DND-41 (cell line): Measurements from ENCODE around the gene OTOP1.
"Not testable (repeated sequence)": the region's sequence is repeated elsewhere in the genome, so short reads cannot be mapped to it uniquely, and the experiment has no call there.

Experiments
- ATAC-seq: fragments of 200-7000 bp; cut with Tn5 transposase; 3 replicates; pipeline ENCODE4 v1.9.1; 2021; ENCODE audit warnings: low read depth; ENCODE audit not compliant: insufficient read depth
- DNase-seq: peaks from one replicate; pipeline ENCODE4 v3.0.0-alpha.2; 2020
- H2AFZ ChIP-seq: 2 replicates; pipeline ENCODE4 v1.6.0; 2012; ENCODE audit warnings: low read depth, low read length
- H3K27ac ChIP-seq: 2 replicates; pipeline ENCODE4 v1.5.1; 2012; ENCODE audit warnings: low read length, inconsistent platforms
- H3K27me3 ChIP-seq: fragments of 200-600 bp; sonication (generic); 2 replicates; pipeline ENCODE4 v1.6.0; 2012; ENCODE audit warnings: low read length, mild to moderate bottlenecking, inconsistent platforms; ENCODE audit not compliant: insufficient read depth, poor library complexity
- H3K36me3 ChIP-seq: 2 replicates; pipeline ENCODE4 v1.5.1; 2012; ENCODE audit warnings: low read length, inconsistent platforms; ENCODE audit not compliant: insufficient read depth
- H3K4me1 ChIP-seq: 2 replicates; pipeline ENCODE4 v1.5.1; 2012; ENCODE audit warnings: mild to moderate bottlenecking, low read length; ENCODE audit not compliant: insufficient read depth
- H3K4me2 ChIP-seq: 2 replicates; pipeline ENCODE4 v1.6.0; 2012; ENCODE audit warnings: mild to moderate bottlenecking, moderate library complexity, low read length, inconsistent platforms; ENCODE audit not compliant: insufficient read depth
- H3K4me3 ChIP-seq, 2 experiments: fragments of 200-600 bp in 1 of 2; shearing (Covaris generic) in 1 of 2; 2 replicates each; pipeline ENCODE4 v1.5.1; 2012 to 2016; ENCODE audit warnings: inconsistent platforms in 2 of 2, low read length in 2 of 2, mild to moderate bottlenecking in 2 of 2, low read depth in 1 of 2, moderate library complexity in 1 of 2
- H3K79me2 ChIP-seq: 2 replicates; pipeline ENCODE4 v1.6.0; 2012; ENCODE audit warnings: low read length, inconsistent platforms; ENCODE audit not compliant: insufficient read depth
- H3K9ac ChIP-seq: 2 replicates; pipeline ENCODE4 v1.6.0; 2012; ENCODE audit warnings: low read depth, mild to moderate bottlenecking, inconsistent platforms, low read length, moderate library complexity
- H3K9me3 ChIP-seq: 2 replicates; pipeline ENCODE4 v1.5.1; 2012; ENCODE audit warnings: low read length, moderate library complexity, mild to moderate bottlenecking, inconsistent platforms; ENCODE audit not compliant: insufficient read depth, severe bottlenecking
- H4K20me1 ChIP-seq: 2 replicates; pipeline ENCODE4 v1.6.0; 2012; ENCODE audit warnings: low read length; ENCODE audit not compliant: insufficient read depth
- CTCF ChIP-seq: IDR thresholded peaks from 2 replicates; pipeline ENCODE4 v1.5.1; 2012; ENCODE audit warnings: borderline replicate concordance, low read length, moderate library complexity, mild to moderate bottlenecking; ENCODE audit not compliant: poor library complexity, severe bottlenecking; ENCODE audit errors: extremely low read depth
- EZH2 ChIP-seq: IDR thresholded peaks from 3 replicates; pipeline ENCODE4 v1.6.1; 2012; ENCODE audit warnings: borderline replicate concordance, low read depth, mild to moderate bottlenecking, moderate library complexity, low read length, inconsistent platforms; ENCODE audit not compliant: severe bottlenecking

OTOP1 gene

GRCh38 chr4:4267981-4268380, 41.3 kb upstream of the OTOP1 start:
- H3K27me3 ChIP-seq = no peaks in the 10 kb centered on the region
- no peak overlapping the region for H3K4me2 ChIP-seq
- ATAC-seq = no peak
- no peaks in the 10 kb centered on the region; the same call in 1 of the 2 replicates for H4K20me1 ChIP-seq
- no peak overlapping the region for H2AFZ ChIP-seq
- H3K4me1 ChIP-seq = no peaks in the 10 kb centered on the region
- no peak for DNase-seq
- H3K27ac ChIP-seq = no peak overlapping the region
- H3K79me2 ChIP-seq = no peaks in the 10 kb centered on the region
- no peak for TF ChIP-seq EZH2
- TF ChIP-seq CTCF = no peak
- H3K36me3 ChIP-seq = peaks cover 42% of the 10 kb centered on the region
- no peak overlapping the region for H3K9ac ChIP-seq
- H3K4me3 ChIP-seq = no peak overlapping the region
- H3K9me3 ChIP-seq = no peaks in the 10 kb centered on the region

GRCh38 chr4:4260185-4260751, 33.5 kb upstream of the OTOP1 start:
- Histone ChIP-seq H3K9ac (no peak overlapping the region), H3K27me3 (no peaks in the 10 kb centered on the region), H3K4me2 (no peak overlapping the region), H3K4me3 (no peak overlapping the region), H3K79me2 (no peaks in the 10 kb centered on the region), H3K36me3 (no peaks in the 10 kb centered on the region), H4K20me1 (no peaks in the 10 kb centered on the region), H3K4me1 (no peaks in the 10 kb centered on the region), H3K9me3 (no peaks in the 10 kb centered on the region), H3K27ac (no peak overlapping the region), H2AFZ (no peak overlapping the region)
- TF ChIP-seq EZH2 (no peak), CTCF (peak; percentile 71)
- DNase-seq = no peak
- ATAC-seq = peak; percentile 91

- Histone ChIP-seq H3K4me3 (no peak overlapping the region), H3K27ac (no peak overlapping the region), H3K4me2 (no peak overlapping the region), H3K36me3 (no peaks in the 10 kb centered on the region), H3K9ac (no peak overlapping the region), H4K20me1 (no peaks in the 10 kb centered on the region), H3K4me1 (no peaks in the 10 kb centered on the region), H3K79me2 (no peaks in the 10 kb centered on the region), H3K27me3 (no peaks in the 10 kb centered on the region), H2AFZ (0 out of 2 replicates have a peak overlapping the region, but pooled peaks have one; percentile 13), H3K9me3 (no peaks in the 10 kb centered on the region)
- no peak for TF ChIP-seq EZH2
- TF ChIP-seq CTCF = no peak
- DNase-seq (no peak), ATAC-seq (no peak)
Observed at GRCh38 chr4:4259484-4260100, 32.9 kb upstream of the OTOP1 start.

- H3K9me3 ChIP-seq, H3K4me1 ChIP-seq, DNase-seq, H3K36me3 ChIP-seq, H3K4me3 ChIP-seq, H3K9ac ChIP-seq, ATAC-seq, H3K27ac ChIP-seq, H3K27me3 ChIP-seq, H3K4me2 ChIP-seq, H3K79me2 ChIP-seq, H4K20me1 ChIP-seq, H2AFZ ChIP-seq: not testable (repeated sequence)
Observed at GRCh38 chr4:4257705-4258104, 31.0 kb upstream of the OTOP1 start.
